DND-41 (cell line): ENCODE data around the gene EVI5L.

Experiments used
- EZH2 ChIP-seq: IDR thresholded peaks from 3 replicates; pipeline ENCODE4 v1.6.1; 2012; ENCODE audit warnings: borderline replicate concordance, low read depth, mild to moderate bottlenecking, moderate library complexity, low read length, inconsistent platforms; ENCODE audit not compliant: severe bottlenecking
- TF ChIP-seq, protein P1 (sequence below): IDR thresholded peaks from 2 replicates; pipeline ENCODE4 v1.5.1; 2012; ENCODE audit warnings: borderline replicate concordance, low read length, moderate library complexity, mild to moderate bottlenecking; ENCODE audit not compliant: poor library complexity, severe bottlenecking; ENCODE audit errors: extremely low read depth

DNA sequence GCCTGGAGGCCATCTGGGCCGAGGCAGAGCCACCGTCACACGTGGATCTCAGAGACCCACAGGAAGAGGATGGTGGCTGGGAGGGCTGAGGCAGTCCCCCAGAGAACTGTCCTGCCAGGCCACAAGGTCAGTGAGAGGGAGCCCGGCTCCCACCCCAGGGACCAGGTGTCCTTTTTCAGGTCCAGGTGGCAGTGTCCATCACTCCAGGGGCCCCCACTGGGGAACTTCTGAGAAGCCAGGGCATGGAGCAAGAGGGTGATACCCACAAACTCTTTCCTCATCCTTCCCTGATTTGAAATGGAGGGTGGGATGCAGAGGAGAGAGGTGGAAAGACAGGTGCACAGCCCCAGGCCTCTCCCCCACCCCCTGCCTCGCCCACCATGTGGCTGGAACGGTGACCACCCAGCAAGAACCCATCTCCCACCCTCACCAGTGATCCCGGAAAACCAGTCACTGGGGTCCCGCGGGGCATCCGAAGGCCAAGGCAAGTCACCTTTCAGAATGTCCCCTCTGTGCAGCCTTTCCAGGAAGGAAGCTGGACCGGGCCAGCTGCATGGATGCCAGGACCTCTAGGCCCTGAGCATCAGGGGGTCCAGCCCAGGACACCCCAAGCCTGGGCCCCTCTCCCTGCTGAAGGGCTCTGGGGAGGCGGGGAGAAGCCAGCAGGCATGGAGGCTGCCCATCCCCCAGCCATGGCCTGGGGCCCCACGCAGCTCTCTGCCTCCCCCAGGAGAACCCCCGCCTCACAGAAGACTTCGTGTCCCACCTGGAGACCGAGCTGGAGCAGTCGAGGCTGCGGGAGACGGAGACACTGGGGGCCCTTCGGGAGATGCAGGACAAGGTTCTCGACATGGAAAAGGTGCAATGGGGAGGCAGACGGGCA, 30.1 kb downstream of the EVI5L start:
- TF ChIP-seq, protein P1, sequence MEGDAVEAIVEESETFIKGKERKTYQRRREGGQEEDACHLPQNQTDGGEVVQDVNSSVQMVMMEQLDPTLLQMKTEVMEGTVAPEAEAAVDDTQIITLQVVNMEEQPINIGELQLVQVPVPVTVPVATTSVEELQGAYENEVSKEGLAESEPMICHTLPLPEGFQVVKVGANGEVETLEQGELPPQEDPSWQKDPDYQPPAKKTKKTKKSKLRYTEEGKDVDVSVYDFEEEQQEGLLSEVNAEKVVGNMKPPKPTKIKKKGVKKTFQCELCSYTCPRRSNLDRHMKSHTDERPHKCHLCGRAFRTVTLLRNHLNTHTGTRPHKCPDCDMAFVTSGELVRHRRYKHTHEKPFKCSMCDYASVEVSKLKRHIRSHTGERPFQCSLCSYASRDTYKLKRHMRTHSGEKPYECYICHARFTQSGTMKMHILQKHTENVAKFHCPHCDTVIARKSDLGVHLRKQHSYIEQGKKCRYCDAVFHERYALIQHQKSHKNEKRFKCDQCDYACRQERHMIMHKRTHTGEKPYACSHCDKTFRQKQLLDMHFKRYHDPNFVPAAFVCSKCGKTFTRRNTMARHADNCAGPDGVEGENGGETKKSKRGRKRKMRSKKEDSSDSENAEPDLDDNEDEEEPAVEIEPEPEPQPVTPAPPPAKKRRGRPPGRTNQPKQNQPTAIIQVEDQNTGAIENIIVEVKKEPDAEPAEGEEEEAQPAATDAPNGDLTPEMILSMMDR: no peak
- TF ChIP-seq EZH2: no peak
